GM13977 (cell line): ENCODE measurements around the gene RAB3D.

Source experiments
- DNase-seq: peaks from one replicate; pipeline ENCODE4 v3.0.0; 2012; ENCODE audit warnings: low spot score
- CTCF ChIP-seq: IDR thresholded peaks from 2 replicates; pipeline ENCODE4 v1.5.1; 2012; ENCODE audit warnings: mild to moderate bottlenecking, control low read depth; ENCODE audit not compliant: insufficient read depth; ENCODE audit errors: extremely low read depth, missing control alignments
- in situ Hi-C: fragments of 300-500 bp; cut with MboI; formaldehyde crosslinking; loops from one replicate; pipeline ENCODE4 v1.12.0; 2022; ENCODE audit warnings: low sequenced_read_pairs, low pct_unique_long_range_greater_than_20kb, mixed read lengths, inconsistent platforms; ENCODE audit not compliant: unreplicated experiment

The RAB3D gene

GRCh38 chr19:11375143-11375948 is 35.9 kb upstream of the RAB3D start:
- TF ChIP-seq CTCF, result no peak
- no peak for DNase-seq
- in situ Hi-C loops, result no loop called here

DNA sequence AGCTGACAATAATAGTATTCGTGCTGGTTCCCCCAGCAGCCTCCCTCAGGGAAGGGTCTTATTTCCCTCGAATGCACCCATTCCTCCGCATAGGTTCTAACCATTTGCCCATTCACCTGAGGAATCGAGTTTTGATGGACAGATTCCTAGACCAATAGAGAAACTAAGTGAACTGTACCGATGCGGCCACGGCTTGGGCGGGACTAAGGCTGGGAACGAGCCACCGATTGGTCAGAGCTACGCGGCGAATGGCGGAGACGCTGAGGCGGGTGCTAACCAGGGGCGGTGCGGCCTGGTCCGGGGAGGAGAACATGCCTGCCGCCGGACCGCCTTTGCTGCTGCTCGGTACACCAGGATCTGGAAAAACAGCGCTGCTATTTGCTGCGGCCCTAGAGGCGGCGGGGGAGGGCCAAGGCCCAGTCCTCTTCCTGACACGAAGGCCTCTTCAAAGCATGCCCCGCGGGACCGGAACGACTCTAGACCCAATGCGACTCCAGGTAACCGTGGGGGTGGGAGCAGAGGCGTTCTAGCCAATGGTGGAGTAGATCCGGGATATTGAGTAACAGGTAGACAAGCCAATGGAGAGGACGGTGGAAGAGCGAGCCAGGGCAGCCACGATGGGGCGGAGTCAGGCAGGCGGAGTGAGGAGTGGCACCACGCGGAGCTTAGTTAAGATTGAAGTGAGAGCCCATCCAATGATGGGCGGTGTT is 35.1 kb upstream of the RAB3D start, which contains the start of gene SWSAP1:
Gene SWSAP1, plus strand, starts transcription at position 234 of the 710 bp plus-strand sequence. Its CDS starts 15 bp downstream, at position 249.
- peak; percentile 97 for DNase-seq
- in situ Hi-C loops, result no loop called here
- TF ChIP-seq CTCF, result no peak

GRCh38 chr19:11373885-11374432 is 34.5 kb upstream of the RAB3D start:
- no peak for TF ChIP-seq CTCF
- no peak for DNase-seq
- in situ Hi-C loops, result no loop called here

DNA sequence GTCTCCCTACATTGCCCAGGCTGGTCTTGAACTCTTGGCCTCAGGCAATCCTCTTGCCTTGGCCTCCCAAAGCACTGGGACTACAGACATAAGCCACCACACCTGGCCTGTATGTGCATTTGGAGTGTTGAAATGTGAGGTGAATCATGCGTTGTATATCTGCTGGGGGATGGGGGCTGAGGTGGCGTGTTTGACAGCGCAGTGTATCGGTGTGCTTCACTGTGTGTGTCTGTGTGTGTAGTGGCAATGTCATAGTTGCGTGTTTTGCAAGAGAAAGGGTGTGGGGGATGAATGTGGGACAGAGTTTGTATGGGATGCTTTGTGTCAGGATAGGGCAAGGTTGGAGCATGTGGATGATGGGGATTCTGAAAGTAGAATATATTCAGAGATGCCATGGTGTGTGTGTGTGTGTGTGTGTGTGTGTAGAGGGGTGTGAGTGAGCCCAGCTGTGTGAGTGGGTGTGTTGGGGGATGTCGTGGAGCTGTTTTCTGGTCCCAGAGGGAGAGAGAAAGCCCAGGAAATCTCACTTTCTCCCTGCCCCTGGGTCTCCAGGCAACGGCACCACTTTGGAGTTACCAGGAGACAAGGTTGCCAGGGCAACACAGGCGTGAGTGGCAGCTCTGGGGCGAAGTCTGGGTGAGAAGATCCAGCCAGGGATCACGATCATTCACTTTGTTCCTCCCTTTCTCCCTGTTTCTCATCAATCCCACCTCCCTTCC is 33.9 kb upstream of the RAB3D start:
- in situ Hi-C loops, result no loop called here
- no peak for DNase-seq
- no peak for TF ChIP-seq CTCF

- TF ChIP-seq CTCF, result no peak
- in situ Hi-C loops, result no loop called here
- DNase-seq, result no peak
Measured at GRCh38 chr19:11370744-11371143, 31.3 kb upstream of the RAB3D start.

DNA sequence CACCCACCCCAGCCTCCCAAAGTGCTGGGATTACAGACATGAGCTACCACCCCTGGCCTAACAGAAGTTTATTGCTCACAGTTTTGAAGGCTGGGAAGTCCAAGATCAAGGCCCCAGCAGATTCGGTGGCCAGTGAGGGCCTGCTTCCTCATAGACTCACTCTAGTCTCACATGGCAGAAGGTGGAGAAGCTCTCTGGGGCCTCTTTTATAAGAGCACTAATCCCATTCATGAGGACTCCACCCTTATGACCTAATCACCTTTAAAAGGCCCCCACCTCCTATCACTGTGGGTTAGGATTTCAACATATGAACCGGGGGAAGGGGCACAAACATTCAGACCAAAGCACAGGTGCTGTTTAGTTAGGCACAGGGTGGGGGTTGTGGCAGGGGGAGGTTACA is 28.1 kb upstream of the RAB3D start:
- DNase-seq, result no peak
- in situ Hi-C loops, result no loop called here
- TF ChIP-seq CTCF, result no peak
